Measurements from ENCODE around the gene GJA3.
A peak's percentile ranks its signal among the peaks of the same experiment; 100 is the strongest.

GJA3 gene

GRCh38 chr13:20148501-20149183, 12.2 kb downstream of the GJA3 start:
- DNase-seq = no peak

GRCh38 chr13:20146381-20146780, 14.5 kb downstream of the GJA3 start:
- DNase-seq = no peak

GRCh38 chr13:20145521-20145920, 15.3 kb downstream of the GJA3 start:
- DNase-seq = no peak

- no peak for DNase-seq
Observed at GRCh38 chr13:20144141-20144850, 16.6 kb downstream of the GJA3 start.

GRCh38 chr13:20142927-20143480, 17.8 kb downstream of the GJA3 start:
- DNase-seq = no peak

GRCh38 chr13:20142023-20142926, 18.6 kb downstream of the GJA3 start:
- no peak for DNase-seq

- DNase-seq = no peak
Observed at GRCh38 chr13:20141238-20142022, 19.4 kb downstream of the GJA3 start.

GRCh38 chr13:20140487-20140886, 20.4 kb downstream of the GJA3 start:
- DNase-seq = no peak

- DNase-seq = no peak
Observed at GRCh38 chr13:20137875-20138274, 23.0 kb downstream of the GJA3 start.

GRCh38 chr13:20136781-20137703, 23.8 kb downstream of the GJA3 start:
- DNase-seq = peak; percentile 24

GRCh38 chr13:20134732-20135131, 26.1 kb downstream of the GJA3 start:
- no peak for DNase-seq

GRCh38 chr13:20132052-20132634, 28.7 kb downstream of the GJA3 start:
- DNase-seq = no peak

- DNase-seq = no peak
Observed at GRCh38 chr13:20131057-20131832, 29.6 kb downstream of the GJA3 start.

GRCh38 chr13:20130652-20131051, 30.2 kb downstream of the GJA3 start:
- DNase-seq = no peak

GRCh38 chr13:20130012-20130411, 30.8 kb downstream of the GJA3 start:
- no peak for DNase-seq

- no peak for DNase-seq
Observed at GRCh38 chr13:20129076-20129475, 31.8 kb downstream of the GJA3 start.

- peak; percentile 12 for DNase-seq
Observed at GRCh38 chr13:20128459-20128931, 32.4 kb downstream of the GJA3 start.

GRCh38 chr13:20127562-20128458, 33.0 kb downstream of the GJA3 start:
- DNase-seq = peak; percentile 43

- DNase-seq = peak; percentile 12
Observed at GRCh38 chr13:20127262-20127561, 33.6 kb downstream of the GJA3 start.

All from CD4-positive, alpha-beta T cell treated with Interleukin-17A for 1 hour (primary cell).